Stimulated activated CD8-positive, alpha-beta memory T cell treated with anti-CD3 and anti-CD28 coated beads, Interleukin-2, amount 100 ng/mL, for 48 hours (primary cell): Measurements from ENCODE around the gene KRT1.
A peak's percentile ranks its signal among the peaks of the same experiment; 100 is the strongest.

Source experiments
- DNase-seq, 2 donors: peaks; one replicate each; pipeline ENCODE4 v3.0.0-alpha.2; 2020; ENCODE audit warnings: low read depth in 2 of 2

KRT1 gene

DNA sequence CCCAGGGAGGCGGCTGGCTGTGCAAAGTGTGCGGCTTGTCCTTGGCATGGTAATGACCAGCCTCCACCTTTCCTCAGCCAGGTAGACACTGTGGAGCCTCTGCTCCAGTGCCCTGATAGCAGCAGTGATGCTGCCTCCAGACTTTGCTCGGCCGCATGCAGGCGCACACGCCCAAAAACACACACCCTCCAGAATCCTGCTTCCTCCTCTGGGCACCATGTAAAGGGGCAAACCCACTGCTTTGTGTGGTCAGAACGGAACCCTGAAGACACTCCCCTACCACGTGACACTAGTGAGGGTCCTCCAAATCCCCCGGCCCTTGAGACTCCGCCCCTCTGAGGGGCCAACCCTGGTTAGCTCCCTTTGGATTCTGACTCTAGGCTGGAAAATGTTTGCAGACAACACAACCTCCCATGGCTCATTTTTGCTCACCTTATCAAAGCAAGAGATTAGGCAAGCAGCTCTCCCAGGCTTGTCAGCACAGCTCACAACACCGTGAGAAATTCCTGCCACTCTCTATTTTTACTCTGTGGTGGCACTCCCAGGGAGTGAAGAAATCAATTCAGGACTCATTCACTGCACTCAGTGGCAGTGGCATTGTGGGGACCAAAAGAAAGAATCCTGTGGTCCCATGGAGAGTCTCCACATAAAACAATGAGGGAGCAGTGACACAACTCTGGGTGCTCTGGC lies 18.6 kb upstream of the KRT1 start:
- DNase-seq, result no peak

DNA sequence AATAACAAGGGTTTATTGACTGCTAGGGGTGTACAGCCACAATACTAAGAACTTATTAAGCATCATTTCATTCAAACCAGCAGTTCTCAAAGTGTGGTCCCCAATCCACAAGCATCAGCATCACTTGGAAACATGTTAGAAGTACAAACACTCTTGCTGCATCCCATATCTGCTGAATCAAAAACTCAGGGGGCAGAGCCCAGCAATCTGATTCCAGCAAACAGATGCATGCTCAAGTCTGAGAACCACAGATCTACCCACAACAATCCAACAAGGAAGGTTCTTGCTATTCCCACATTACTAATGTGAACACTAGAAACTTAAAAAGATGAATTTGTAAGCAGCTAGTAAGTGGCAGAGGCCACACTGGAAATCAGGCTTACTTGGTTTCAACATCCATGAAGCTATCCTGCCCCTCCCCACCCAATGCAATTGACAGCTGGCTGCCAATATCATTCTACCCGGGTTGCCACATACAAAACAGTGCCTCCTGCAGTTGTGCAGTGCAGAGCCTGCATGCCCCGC lies 16.9 kb upstream of the KRT1 start:
- no peak for DNase-seq

DNA sequence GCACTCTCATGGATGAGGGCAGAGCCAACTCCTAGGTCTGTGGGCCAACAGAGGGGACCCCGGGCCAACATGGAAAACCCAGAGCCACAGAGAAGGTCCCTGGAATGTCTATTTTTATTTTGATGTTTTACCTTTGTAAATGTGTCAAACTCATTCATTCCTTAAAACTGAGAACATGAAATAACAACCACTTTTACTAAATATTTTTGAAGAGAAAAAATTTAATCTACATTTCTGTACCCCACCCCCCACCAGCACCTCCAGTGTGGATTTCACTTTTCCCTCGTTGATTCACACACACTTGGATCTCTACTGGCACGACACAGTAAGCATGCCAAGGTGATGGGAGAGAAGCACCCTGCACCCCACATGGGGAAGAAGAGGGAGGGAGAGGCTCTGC lies 16.4 kb upstream of the KRT1 start:
- no peak for DNase-seq

DNA sequence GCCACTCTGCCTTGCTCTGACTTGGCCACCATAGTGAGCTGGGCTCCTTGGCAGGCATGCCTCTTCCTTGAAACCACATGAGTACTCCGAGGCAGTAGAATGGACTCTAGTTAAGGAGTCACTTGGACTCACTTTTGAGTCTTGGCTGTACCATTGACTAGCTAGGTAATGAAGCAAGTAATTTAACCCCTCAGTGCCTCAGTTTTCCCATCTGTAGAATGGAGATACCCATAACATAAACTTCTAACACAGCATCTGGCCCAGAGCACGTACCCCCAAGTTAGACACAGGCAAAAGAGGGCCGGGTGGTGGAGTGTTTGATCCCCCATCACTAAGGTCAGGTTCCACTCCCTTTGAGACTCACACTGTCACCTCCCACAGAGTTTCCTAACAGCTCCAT lies 14.8 kb upstream of the KRT1 start:
- no peak for DNase-seq

DNA sequence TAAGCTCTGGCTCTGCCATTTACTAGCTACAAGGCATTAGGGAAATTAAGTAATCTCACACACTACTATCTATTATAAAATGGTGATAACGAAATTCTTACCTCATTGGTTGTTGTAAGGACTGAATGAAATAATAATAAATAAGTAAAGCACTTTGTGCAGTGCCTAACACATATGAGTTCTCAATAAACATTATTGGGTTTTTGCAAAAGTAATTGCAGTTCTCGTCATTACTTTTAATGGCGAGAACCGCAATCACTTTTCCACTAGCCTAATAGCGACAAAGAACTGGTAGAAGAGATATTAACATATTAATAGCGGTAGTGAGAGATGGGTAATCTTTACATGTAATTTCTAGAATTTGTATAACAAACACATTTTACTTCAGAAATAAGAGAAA lies 13.9 kb upstream of the KRT1 start:
- no peak for DNase-seq

DNA sequence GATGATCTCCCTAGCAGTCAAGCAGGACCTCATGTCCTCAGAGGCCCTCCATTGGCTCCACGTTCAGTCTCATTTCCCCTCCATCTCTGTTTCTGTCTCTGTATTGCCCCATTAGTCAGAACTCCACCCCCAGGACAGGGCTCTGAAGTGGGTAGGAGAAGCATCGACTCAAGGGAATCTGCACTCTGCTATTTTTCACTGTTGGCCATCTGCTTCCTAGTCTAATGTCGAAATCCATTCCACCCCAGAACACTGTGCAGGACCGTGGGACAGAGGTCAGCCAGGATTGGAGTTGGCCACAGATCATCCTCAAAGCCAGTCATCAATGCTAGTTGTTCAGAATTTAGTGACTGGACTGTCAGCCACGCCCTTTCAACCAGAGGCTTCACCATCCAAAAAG lies 13.1 kb upstream of the KRT1 start:
- no peak for DNase-seq

DNA sequence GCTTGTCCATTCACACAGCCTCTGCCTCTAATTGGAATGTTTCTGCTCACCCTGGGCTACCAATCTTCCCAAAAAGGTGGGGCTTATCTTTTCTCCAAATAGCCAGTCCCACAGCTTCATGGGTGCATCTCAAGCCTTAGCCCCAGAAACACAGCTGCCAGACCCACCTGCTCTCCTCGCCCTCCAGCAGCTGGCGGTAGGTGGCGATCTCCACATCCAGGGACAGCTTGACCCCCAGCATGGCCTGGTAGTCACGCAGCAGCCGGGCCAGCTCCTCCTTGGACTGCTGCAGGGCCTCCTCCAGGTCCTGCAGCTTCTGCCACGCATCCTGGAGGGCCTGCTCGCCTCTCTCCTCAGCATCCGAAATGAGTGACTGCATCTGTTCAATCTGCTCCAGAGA lies 12.0 kb upstream of the KRT1 start:
- DNase-seq, result no peak

DNA sequence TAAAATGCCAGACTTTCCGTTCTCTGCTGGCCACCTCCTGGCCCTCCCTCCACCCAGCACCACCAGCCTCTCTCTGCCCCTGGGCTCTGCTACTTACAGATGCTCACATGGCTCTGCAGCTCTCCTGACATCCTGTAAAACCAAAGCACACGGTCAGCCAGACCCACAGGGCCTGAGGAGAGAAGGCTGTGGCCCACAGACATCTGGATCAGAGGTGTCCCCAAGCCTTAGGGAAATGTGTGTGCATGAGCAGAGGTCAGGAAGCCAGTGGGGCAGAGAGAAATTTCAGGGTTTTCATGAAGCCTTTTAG lies 11.6 kb upstream of the KRT1 start:
- no peak for DNase-seq

DNA sequence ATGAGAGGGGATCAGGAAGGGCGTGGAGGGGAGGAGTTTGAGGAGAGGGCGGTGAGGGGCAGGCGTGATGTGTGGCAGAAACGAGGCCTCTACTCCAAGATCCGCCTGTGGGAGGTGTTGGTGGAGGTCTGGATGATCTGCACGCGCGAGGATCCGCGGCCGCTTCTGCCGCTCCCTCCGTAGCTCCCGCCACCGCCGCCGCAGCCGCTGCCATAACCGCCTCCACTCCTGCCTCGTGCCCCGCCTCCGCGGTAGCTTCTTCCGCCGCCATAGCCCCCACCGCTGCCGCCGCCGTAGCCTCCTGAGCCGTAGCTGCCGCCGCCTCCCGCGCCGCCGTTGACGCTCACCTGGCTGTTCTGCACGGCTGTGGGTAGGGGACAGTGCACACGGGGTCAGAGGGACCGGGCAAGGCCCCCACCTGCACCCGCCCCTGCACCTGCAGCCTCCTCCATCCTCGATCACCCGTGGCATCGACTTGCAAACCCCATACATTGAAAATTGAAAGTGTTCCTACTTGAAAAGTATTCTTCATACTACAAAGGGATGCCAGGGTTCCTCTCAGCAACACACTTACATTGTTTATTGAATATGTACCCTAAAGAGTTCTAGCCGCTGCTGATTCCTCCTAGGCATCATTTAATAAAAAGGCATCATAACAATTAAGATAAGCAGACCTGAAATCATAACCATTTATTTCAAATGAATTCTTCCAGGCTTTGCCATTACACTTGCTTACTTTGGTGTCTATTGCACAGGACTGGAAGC lies 11.1 kb upstream of the KRT1 start:
- peak; percentile 12 to 33 for DNase-seq

DNA sequence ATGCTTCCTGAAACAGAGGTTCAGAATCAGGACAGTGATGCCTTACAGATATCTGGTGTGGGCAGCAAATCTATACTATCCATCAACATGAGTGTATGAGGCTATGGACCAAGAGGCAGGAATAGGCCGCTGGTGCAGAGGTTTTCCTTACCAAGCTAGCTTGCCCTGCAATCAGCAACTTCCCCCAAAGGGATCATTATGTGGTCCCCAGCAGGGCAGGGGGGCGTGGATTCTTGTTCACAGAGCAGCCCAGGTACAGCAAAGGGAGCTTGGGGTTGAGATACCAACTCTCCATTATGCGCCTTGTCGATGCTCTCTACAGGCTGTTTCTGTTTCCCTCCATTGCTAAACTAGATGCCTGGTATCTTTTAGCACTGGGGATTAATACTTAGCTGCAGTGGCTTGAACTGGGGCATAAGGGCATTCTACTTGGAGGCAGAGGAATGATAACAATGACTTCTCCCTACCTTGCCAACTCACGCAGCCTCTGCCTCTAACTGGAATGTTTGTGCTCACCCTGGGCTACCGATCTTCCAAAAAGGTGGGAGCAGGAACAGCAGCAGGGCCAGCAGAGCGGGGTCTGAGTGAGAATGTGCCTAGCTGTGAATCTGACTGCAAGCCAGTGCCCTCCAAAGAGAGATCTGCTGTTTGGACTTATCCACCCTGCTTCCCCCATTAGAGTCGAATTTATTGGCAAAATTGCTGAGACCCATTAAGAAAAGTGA lies 10.3 kb upstream of the KRT1 start:
- no peak for DNase-seq

DNA sequence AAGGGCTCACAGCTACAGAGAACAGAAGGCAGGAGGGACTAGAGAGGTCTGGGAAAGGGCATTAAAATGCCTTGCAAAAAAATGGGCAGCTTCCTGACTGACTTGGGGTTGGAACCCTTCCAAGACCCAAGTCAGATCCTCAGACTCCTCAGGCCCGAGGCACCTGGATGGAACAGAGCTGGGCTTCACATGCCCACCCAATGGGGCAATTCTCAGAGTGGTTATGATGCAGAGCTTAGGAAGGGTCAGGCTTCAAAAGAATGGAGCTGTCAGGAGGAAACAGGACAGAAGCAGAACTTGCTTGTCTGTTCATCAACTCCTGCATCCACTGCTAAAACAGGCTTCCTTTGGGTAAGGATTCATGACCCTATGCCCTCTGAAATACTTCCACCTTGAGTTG lies 9.7 kb upstream of the KRT1 start:
- DNase-seq, result no peak

DNA sequence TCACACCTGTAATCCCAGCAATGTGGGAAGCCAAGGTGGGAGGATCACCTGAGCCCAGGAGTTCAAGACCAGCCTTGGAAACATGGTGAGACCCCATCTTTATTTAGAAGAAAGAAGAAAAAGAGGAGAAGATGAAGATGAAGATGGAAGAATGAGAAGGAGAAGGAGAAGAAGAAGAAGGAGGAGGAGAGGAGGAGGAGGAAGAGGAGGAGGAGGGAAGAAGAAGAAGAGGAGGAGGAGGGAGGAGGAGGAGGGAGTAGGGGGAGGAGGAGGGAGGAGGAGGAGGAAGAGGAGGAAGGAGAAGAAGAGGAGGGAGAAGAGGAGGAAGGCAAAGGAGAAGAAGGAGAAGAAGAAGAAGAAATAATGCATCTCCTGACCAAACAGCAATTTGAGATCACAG lies 9.0 kb upstream of the KRT1 start:
- no peak for DNase-seq

DNA sequence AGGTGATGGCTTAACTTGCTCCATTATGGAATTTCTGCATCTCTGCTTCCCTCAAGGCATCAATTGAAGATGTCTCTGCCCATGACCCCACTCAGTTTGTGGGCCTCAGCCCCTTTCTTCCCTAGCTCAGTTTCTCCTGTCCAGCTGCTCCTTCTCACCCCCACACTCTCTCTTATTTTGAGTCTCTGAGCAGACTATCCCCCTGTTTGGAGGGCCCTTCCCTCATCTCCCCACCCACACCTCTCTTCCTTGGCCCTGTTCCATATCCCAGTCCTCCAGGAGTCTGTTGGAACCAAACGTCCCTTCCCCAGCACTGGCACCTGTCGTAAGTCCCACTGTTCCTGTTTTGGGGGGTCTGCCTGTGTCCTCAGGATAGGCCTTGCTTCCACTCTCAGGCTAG lies 8.3 kb upstream of the KRT1 start:
- DNase-seq, result no peak

DNA sequence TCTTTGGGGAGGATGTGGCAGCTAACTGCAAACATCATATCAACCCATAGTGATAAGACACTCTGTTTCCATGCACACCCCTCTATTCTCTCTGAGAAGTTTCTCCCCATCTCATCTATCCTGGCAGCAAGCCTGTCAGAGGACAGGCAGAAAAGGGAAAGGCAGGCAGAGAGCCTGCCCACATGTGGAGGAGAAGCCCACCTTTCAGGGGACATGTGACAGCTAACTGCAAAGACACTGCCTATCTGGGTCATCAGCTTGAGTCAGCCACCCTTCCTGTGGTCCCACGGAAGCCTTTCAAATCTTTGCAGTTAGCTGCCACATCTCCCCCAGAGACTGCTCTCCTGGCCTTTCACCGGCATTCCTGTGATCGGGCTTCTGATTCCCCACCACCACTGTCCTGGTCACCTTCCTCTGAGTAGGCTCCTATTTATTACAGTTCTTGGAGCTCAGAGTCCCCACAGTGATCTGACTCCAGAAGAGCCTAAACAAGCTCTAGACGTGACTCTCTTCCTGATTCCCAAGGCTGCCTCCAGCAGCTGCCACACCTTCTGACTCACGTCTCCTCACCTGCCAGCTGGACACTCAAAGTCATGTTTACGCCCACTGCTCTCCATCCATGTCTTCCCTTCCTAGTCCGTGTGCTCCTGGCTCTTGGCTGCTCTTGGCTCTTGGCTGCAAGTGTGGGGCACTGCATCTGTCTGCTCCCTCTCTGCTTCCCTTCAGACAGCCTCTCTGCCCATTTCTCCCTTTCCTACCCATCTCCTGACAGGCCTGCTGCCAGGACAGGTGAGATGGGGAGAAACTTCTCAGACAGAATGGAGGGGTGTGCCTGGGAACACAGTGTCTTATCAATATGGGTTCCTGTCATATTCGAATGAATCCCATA lies 7.5 kb upstream of the KRT1 start:
- DNase-seq, result no peak

DNA sequence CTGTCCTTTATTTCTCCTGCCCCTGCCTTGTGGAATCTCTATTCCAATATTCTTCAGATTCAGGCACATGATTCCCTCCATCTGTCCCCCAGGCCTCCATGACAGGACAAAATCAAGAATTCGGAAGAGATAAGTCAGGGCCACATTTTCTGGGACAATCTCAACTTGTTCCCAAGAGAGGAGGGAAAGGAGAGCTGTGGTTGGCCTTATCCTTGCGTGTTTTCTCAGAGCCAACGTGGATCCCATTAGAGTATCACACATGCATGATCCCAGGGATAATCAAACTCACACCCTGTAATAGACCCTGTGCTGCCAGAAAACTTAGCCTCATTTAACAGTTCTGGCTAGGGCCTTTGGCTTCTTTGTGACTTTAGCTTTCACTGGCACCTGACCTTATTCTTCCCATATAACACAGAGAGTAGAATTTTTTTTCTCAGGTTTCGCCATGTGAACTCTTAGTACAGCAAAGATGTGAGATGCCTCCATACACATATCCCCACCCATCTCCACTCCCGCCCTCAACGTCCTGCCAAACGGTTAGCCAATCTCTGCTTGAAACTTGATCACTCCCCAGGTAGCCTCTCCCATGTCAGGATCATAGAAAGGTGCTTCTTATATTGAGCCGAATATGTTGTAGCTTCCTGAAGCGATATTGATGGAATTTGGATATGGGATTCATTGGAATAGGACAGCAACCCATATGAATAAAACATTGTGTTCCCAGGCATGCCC lies 6.7 kb upstream of the KRT1 start:
- no peak for DNase-seq

DNA sequence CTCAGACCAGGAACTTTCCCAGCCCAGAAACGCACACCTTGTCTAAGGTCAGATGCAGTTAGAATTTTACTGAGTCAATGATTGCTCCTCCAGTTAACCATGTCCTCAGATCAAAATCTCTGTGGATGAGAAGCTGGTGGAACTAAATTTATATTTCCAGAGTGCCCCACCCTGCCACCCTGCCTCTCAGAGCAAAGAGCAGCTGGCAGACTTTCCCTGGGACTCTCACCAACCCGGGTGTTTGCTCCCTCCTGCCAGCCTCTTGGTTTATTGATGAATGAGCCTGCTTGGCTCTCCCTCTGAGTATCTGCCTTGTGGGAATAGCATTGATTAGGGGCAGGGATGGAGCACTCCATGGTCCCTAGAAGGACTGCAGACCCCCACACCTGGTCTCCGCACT lies 5.9 kb upstream of the KRT1 start:
- no peak for DNase-seq

DNA sequence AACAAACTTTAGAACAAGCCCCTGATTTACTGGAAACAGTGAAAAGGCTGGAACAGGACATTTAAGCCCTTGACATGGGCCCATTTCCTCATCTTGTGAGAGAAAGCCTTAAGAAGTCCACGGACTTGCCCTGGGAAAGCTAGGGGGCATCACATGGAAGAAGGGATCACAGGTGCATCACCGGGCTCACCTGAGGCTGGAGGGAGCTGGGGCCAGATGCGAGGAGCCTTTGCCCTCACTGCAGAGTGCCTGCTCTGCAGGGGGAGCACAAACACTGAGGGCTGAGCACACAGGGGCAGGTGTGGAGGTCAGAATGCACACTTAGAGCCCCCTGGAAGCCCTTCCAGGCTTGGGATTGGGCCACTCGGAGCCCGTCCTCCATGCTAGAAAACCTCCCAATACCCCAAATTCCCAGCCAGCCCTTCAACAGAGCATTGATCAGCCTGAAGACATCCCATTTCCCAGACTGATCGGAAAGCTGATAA lies 5.2 kb upstream of the KRT1 start:
- DNase-seq, result no peak

DNA sequence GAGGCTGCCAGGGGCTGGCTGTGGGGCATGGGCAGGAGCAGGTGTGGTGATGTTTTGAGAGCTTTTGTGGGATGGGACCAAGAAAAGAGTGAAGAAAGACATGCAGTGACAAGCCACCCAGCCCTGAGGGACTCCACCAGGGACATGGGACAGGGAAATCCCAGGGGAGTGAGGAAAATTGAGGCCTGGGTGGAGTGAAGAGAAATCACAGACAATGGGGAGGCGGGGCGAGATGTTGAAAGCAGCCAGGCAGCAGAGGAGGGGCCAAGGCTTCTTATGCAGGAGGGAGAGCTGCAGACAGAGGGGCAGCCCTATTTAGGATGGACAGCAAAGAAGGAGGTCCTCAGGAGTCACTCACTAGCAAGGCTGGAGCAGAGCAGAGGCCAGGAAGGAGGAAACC lies 4.2 kb upstream of the KRT1 start:
- no peak for DNase-seq

DNA sequence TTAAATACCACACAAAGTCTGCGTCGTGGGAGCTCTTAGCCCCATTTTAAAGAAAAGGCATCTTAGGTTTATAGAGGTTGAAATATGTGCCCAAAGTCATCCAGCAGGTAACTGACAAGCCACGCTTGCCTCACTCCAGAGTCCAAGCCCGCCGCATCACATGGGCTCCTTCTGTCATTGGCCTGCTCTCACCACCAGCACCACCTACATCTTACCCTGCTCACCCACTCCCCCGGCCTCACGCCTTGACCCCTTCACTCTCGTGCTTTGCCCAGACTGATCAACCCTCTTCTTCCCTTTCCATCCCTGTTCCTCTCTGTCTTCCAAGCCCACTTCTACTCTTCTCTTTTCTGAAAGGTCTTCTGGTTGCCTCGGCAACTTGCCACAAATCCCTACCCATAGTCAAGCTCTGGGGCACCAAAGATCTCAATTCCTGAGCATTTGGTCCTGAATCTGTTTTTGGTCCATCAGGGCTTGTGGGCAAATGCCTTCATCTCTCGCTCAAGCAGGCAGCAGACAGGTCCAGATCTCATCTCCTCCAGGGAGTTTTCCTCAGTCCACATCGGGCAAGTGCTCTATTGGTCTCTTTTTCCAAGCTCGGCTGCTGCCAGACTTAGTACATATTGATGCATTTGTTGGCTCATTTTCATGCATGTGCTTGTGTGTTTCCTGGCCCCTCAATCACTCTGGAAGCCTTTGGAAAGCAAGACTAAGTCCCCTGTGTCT lies 3.5 kb upstream of the KRT1 start:
- DNase-seq, result no peak

DNA sequence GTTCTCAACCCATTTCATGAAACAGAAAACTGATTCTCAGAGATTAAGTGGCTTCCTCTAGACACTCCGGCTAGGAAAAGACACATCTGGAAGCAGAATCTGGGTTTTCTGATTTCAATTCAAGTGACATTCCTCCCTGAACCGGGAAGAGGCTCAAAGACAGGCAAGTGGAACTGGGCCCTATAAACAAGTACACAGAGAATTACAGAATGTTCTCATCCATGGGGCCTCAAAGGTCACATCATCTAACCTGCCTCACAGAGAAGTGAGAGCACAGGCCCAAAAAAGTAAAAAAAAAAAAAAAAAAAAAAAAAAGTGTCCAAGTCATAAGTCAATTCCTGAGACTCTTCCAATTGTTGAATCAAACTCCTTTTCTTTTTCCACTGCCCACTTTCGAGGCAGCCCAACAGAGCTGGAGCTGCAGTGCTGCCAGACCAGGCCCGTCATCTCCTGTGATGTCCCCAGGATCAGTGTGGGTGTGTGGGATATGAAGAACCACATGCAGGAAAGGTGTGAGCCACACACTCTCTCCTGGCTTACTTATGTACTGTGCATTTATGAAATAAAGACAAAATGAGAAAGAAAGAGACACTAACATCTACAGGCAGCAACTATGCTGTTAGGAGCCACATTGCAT lies 2.8 kb upstream of the KRT1 start:
- DNase-seq, result no peak
